ENCODE results near the gene MEF2B.

MEF2B gene

DNA sequence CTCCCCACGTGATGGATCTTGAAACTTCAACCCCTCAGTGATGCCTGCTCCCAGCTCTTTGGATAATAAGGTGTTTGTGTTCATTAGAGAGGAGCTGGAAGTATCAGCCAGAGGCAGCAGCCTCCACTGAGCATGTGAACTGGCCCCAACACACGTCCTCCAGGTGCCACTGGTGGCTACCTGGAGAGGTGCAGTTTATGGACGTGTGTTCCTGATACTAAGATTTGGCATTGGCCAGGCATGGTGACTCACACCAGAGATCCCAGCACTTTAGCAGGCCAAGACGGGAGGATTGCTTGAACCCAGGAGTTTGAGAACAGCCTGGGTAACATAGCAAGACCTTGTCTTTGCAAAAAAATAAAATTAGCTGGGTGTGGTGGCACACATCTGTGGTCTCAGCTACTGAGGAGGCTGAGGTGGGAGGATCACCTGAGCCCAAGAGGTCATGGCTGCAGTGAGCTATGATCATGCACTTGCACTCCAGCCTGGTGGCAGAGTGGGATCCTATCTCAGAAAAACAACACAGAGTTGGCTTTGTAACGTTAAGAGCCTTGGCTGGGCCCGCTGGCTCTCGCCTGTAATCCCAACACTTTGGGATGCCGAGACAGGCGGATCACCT, 71.9 kb downstream of the MEF2B start:
- TF ChIP-seq, protein P1, sequence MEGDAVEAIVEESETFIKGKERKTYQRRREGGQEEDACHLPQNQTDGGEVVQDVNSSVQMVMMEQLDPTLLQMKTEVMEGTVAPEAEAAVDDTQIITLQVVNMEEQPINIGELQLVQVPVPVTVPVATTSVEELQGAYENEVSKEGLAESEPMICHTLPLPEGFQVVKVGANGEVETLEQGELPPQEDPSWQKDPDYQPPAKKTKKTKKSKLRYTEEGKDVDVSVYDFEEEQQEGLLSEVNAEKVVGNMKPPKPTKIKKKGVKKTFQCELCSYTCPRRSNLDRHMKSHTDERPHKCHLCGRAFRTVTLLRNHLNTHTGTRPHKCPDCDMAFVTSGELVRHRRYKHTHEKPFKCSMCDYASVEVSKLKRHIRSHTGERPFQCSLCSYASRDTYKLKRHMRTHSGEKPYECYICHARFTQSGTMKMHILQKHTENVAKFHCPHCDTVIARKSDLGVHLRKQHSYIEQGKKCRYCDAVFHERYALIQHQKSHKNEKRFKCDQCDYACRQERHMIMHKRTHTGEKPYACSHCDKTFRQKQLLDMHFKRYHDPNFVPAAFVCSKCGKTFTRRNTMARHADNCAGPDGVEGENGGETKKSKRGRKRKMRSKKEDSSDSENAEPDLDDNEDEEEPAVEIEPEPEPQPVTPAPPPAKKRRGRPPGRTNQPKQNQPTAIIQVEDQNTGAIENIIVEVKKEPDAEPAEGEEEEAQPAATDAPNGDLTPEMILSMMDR (conservative IDR thresholded peaks at IDR 0.05; ENCODE audit: low read depth) = no peak
- CTCF ChIA-PET = no interaction called here
- POLR2A ChIA-PET (ENCODE audit: low non-redundant PET) = no interaction called here
- no peak overlapping the region for H3K27ac ChIP-seq
- no peak for DNase-seq (ENCODE audit: low spot score)

- CTCF ChIA-PET = no interaction called here
- H3K27ac ChIP-seq = no peak overlapping the region
- no peak for DNase-seq (ENCODE audit: low spot score)
- TF ChIP-seq, protein P1 (conservative IDR thresholded peaks at IDR 0.05; ENCODE audit: low read depth) = no peak
- POLR2A ChIA-PET (ENCODE audit: low non-redundant PET) = interaction anchor here (0.6 kb wide), 1 partner anchor 30 kb away, joined by 3 read pairs; no protein-coding TSS in a partner anchor
These were observed 73.1 kb downstream of the MEF2B start for GRCh38 chr19:19096641-19097627.

DNA sequence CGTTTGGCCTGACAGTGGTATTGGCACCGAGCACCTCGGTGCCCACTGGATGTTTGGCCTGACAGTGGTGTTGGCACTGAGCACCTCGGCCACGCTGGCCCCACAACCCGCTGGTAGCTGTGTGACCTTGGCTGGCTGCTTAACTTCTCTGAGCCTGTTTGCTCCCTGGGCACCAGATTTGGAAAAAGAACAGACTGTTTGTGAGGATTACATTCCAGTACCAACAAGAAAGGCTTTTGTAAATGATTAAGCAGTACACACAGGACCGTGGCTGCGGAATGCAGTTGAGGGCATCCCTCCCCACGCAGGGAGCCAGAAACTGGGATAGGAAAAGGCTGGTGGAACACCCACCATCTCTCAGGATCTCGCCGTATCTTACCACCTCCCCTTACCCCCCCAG, 74.4 kb downstream of the MEF2B start:
- CTCF ChIA-PET = no interaction called here
- no peak for DNase-seq (ENCODE audit: low spot score)
- TF ChIP-seq, protein P1 (conservative IDR thresholded peaks at IDR 0.05; ENCODE audit: low read depth) = no peak
- POLR2A ChIA-PET (ENCODE audit: low non-redundant PET) = no interaction called here
- H3K27ac ChIP-seq = no peak overlapping the region

All from RWPE1 (cell line).